ENCODE data around the gene FOXK1.
"Not testable (repeated sequence)": the region's sequence is repeated elsewhere in the genome, so short reads cannot be mapped to it uniquely, and the experiment has no call there.

The FOXK1 gene

GRCh38 chr7:4802577-4802976 is 120.5 kb downstream of the FOXK1 start:
- DNase-seq: not testable (repeated sequence)

- DNase-seq: no peak
Measured at GRCh38 chr7:4803397-4804241, 121.5 kb downstream of the FOXK1 start.

GRCh38 chr7:4805110-4805983 is 123.3 kb downstream of the FOXK1 start:
- no peak for DNase-seq

- no peak for DNase-seq
Measured at GRCh38 chr7:4805984-4806300, 123.8 kb downstream of the FOXK1 start.

GRCh38 chr7:4806983-4807597 is 125.0 kb downstream of the FOXK1 start:
- no peak for DNase-seq

- DNase-seq: no peak
Measured at GRCh38 chr7:4807598-4808016, 125.5 kb downstream of the FOXK1 start.

GRCh38 chr7:4808026-4808425 is 125.9 kb downstream of the FOXK1 start:
- no peak for DNase-seq

GRCh38 chr7:4808565-4808964 is 126.5 kb downstream of the FOXK1 start:
- DNase-seq: no peak

- peak; percentile 27 to 41 for DNase-seq
Measured at GRCh38 chr7:4809091-4809591, 127.0 kb downstream of the FOXK1 start.

GRCh38 chr7:4809666-4810065 is 127.6 kb downstream of the FOXK1 start:
- no peak for DNase-seq

GRCh38 chr7:4814433-4814832 is 132.3 kb downstream of the FOXK1 start:
- no peak for DNase-seq

- no peak for DNase-seq
Measured at GRCh38 chr7:4815121-4815520, 133.0 kb downstream of the FOXK1 start.

- no peak for DNase-seq
Measured at GRCh38 chr7:4815609-4816418, 133.7 kb downstream of the FOXK1 start.

GRCh38 chr7:4816419-4817080 is 134.5 kb downstream of the FOXK1 start:
- no peak for DNase-seq

- no peak for DNase-seq
Measured at GRCh38 chr7:4817178-4817901, 135.2 kb downstream of the FOXK1 start.

GRCh38 chr7:4818000-4818794 is 136.1 kb downstream of the FOXK1 start:
- DNase-seq: no peak

GRCh38 chr7:4819560-4820404 is 137.7 kb downstream of the FOXK1 start:
- no peak for DNase-seq

GRCh38 chr7:4820405-4820966 is 138.4 kb downstream of the FOXK1 start:
- no peak for DNase-seq

All from CD4-positive, alpha-beta T cell treated with Interleukin-4 for 1 hour (primary cell).